Esophagus squamous epithelium (tissue), 5 donors: ENCODE data around the gene COL18A1. TPM values are rescaled to one million over a fixed set of nuclear protein-coding genes. Genes with fewer than 3 reads are reported as not detected.

Source experiments
- DNase-seq: peaks from one replicate; lab custom pipeline; 2025; lab: John Stamatoyannopoulos, UW
- H3K27ac ChIP-seq, 4 donors: fragments of 200-600 bp; sonication (generic); one replicate each; pipeline ENCODE4 v1.5.1; 2016 to 2019; ENCODE audit warnings: mild to moderate bottlenecking in 1 of 4
- H3K27me3 ChIP-seq, 4 donors: fragments of 200-600 bp; sonication (generic); 1 replicate in 3 of 4; 2 replicates in 1 of 4; pipeline versions ENCODE4 v1.5.1 to v1.6.0; 2017 to 2021; ENCODE audit warnings: antibody characterized with exemption in 1 of 4
- H3K36me3 ChIP-seq, 3 donors: fragments of 200-600 bp; sonication (generic); one replicate each; pipeline ENCODE4 v1.5.1; 2016 to 2019
- H3K4me1 ChIP-seq, 3 donors: fragments of 200-600 bp; sonication (generic); one replicate each; pipeline ENCODE4 v1.5.1; 2017 to 2019
- H3K4me3 ChIP-seq, 4 donors: fragments of 200-600 bp; sonication (generic); 1 replicate in 3 of 4; 2 replicates in 1 of 4; pipeline ENCODE4 v1.5.1; 2016 to 2019; ENCODE audit warnings: mild to moderate bottlenecking in 2 of 4, moderate library complexity in 1 of 4
- H3K9me3 ChIP-seq, 3 donors: fragments of 200-600 bp; sonication (generic); one replicate each; pipeline ENCODE4 v1.5.1; 2016 to 2019
- POLR2A ChIP-seq, 4 donors: fragments of 450-650 bp; IDR thresholded peaks; one replicate each; pipeline ENCODE4 v1.6.1; 2017; ENCODE audit warnings: antibody characterized with exemption in 4 of 4, mild to moderate bottlenecking in 4 of 4, moderate library complexity in 3 of 4
- WGBS, 2 donors: methylation state at CpG; one replicate each; pipeline ENCODE4 v1.1.5; 2018; 5-methylcytosine and 5-hydroxymethylcytosine counted together
- intact Hi-C: fragments of 100-400 bp; cut with DNase I; formaldehyde crosslinking; loops from one replicate; pipeline ENCODE4 v1.15.0; 2022
- total RNA-seq, 4 donors: library from RNA; depleted of rRNA; stranded (reverse); fragments of >200 nt; gene quantifications; one replicate each; pipeline ENCODE4 v1.1.0, GENCODE V29; 2016
- TF ChIP-seq, protein P1 (sequence below), 6 experiments: fragments of 450-650 bp in 4 of 6; fragments of 200-600 bp in 2 of 6; sonication (generic) in 2 of 6; IDR thresholded peaks; one replicate each; pipeline ENCODE4 v1.5.1; 2016 to 2019; ENCODE audit warnings: antibody characterized with exemption in 6 of 6, mild to moderate bottlenecking in 4 of 6, moderate library complexity in 4 of 6
- donor health status: DM: yes; HTN: yes; CAD: no.

The COL18A1 gene
- total RNA-seq, 4 donors from 2014 or later, result 38.9 to 69.0 (median 52.5) TPM

DNA sequence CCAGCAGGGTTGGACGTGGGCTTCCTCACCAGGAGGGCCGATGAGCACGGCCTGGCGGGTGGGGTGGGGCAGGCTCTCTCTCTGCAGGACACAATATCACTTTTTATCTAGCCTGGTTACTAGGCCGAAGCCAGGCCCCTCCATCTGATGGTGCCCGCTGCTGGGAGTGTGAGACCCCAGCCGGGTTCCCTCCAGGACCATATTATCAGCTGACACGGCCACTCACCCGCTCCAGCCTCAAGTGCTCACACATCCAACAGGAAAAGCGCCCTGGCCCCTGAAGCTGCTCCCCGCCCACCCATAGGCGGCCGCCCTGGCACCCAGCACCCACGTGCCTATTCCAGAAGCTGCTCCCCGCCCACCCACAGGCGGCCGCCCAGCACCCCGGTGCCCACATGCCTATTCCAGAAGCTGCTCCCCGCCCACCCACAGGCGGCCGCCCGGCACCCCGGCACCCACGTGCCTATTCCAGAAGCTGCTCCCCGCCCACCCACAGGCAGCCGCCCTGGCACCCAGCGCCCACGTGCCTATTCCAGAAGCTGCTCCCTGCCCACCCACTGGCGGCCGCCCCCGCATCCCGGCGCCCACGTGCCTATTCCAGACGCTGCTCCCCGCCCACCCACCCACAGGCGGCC, 132.3 kb downstream of the COL18A1 start:
- intact Hi-C loops, result no loop called here
- TF ChIP-seq POLR2A (IDR thresholded peaks at IDR 0.05), result no peak
- TF ChIP-seq, protein P1, sequence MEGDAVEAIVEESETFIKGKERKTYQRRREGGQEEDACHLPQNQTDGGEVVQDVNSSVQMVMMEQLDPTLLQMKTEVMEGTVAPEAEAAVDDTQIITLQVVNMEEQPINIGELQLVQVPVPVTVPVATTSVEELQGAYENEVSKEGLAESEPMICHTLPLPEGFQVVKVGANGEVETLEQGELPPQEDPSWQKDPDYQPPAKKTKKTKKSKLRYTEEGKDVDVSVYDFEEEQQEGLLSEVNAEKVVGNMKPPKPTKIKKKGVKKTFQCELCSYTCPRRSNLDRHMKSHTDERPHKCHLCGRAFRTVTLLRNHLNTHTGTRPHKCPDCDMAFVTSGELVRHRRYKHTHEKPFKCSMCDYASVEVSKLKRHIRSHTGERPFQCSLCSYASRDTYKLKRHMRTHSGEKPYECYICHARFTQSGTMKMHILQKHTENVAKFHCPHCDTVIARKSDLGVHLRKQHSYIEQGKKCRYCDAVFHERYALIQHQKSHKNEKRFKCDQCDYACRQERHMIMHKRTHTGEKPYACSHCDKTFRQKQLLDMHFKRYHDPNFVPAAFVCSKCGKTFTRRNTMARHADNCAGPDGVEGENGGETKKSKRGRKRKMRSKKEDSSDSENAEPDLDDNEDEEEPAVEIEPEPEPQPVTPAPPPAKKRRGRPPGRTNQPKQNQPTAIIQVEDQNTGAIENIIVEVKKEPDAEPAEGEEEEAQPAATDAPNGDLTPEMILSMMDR (IDR thresholded peaks at IDR 0.05), result no peak
- no peak overlapping the region for H3K27ac ChIP-seq
- no peaks in the 10 kb centered on the region for H3K27me3 ChIP-seq
- WGBS, 2 donors, result 90 to 99% methylated on average over 3 to 13 of the region's 37 CpGs
- H3K4me3 ChIP-seq, result no peak overlapping the region
- no peaks in the 10 kb centered on the region for H3K36me3 ChIP-seq
- no peaks in the 10 kb centered on the region for H3K9me3 ChIP-seq
- DNase-seq, result no peak
- H3K4me1 ChIP-seq, result peaks cover 7 to 22% (median 11%) of the 10 kb centered on the region in 3 donors

DNA sequence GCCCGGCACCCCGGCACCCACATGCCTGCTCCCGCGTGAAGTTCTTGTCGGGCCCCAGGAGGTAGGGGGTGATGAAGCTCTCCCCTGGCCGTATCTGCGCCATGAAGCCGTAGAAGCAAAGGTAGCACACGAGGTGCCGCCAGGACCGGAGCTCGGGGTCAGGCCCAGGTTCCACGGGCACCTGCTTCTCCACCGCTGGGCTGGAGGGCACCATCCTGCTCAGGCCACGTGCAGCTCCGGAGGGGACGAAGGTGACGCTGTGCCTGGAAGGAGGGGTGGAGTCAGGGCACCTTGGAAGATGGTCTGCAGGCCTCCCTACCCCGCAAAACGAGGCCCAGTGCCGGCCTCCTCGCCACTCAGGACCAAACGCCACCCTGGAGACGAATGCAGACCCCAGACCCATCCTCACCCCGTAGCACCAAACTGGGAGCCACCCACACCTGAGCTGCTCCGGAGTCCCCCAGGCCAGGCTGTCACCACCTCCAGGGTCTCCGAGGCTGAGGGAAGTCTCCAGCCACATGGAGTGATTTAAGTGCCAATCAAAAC, 132.9 kb downstream of the COL18A1 start:
- Histone ChIP-seq H3K9me3 (no peaks in the 10 kb centered on the region), H3K4me1 (peaks cover 9 to 25% (median 16%) of the 10 kb centered on the region in 3 donors), H3K27ac (no peak overlapping the region), H3K27me3 (no peaks in the 10 kb centered on the region), H3K4me3 (no peak overlapping the region), H3K36me3 (no peaks in the 10 kb centered on the region)
- WGBS, 2 donors, result 85 to 90% methylated on average over 2 to 11 of the region's 27 CpGs
- intact Hi-C loops, result no loop called here
- no peak for DNase-seq
- TF ChIP-seq, protein P1 (IDR thresholded peaks at IDR 0.05), result no peak
- TF ChIP-seq POLR2A (IDR thresholded peaks at IDR 0.05), result no peak

DNA sequence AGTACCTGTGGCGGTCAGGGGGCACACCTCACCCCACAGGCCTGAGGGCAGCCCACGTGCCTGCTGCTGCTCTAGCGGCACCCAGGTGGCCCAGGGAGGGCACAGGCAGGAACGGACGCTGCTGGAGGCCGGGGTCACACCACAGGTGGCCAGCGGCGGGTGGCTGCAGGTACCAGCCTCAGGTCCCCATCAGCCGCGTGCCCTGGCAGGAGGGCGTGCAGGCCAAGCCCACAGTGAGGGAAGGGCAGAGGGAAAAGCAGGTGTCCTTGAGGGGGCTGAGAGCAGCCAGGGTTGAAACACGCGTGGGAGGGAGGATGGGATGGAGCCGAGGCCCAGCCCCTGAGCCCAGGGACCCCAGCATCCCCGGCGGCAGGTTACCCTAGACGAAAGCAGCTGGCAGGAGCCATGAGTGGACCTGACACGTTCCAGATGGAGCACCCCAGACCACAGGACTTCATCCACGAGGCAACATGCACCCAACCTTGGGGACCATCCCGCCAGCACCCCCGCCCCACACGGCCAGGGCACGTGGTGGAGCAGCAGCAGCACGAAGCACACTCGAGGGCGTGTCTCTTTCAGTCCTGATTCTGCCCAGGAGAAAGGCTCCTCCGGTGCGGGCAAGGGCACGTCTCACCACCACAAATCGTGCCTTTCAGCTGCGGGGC, 133.5 kb downstream of the COL18A1 start:
- intact Hi-C loops, result no loop called here
- 77 to 89% methylated on average over 10 to 12 of the region's 31 CpGs for WGBS, 2 donors
- Histone ChIP-seq H3K4me3 (no peak overlapping the region), H3K27ac (no peak overlapping the region), H3K4me1 (peaks cover 11 to 25% (median 20%) of the 10 kb centered on the region in 3 donors), H3K27me3 (no peaks in the 10 kb centered on the region), H3K36me3 (no peaks in the 10 kb centered on the region), H3K9me3 (no peaks in the 10 kb centered on the region)
- no peak for TF ChIP-seq POLR2A (IDR thresholded peaks at IDR 0.05)
- TF ChIP-seq, protein P1 (IDR thresholded peaks at IDR 0.05), result no peak
- DNase-seq, result no peak

DNA sequence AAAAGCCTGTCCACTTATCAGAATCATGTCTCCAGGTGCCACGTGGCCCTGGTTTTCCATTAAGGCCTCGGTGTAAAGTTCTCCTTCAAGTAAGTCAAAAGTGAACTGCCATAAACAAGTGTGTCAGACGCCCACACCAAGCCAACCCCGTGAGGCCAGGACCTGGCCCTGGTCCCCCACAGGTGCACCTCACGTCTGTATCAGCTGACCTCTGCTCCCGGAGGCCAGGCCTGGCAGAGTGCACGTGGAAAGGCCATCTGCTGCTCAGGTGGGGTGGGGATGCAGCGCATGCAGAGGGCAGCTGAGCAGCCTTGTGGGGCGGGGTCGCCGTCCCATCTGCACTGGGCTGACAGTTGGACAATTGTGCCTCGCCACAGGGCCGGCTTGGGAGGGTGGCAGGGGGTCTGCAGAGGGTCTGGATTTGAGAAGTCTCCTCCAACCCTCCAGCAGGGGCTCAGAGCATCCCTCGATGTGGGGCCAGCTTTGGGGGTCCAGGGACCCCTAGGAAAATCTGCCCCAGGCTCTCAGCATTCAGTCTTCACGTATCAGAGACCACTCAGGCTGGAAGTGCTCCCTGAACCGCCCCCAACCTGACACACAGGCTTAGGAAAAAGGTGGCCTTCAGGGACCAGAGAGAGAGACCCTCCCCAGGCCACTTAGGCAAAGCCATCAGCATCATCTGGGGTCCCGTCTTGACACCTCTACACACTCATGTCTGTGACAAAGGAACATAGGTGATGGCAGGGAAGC, 134.3 kb downstream of the COL18A1 start:
- Histone ChIP-seq H3K4me1 (peaks cover 11 to 25% (median 24%) of the 10 kb centered on the region in 3 donors), H3K4me3 (no peak overlapping the region), H3K27me3 (no peaks in the 10 kb centered on the region), H3K36me3 (no peaks in the 10 kb centered on the region), H3K9me3 (no peaks in the 10 kb centered on the region), H3K27ac (no peak overlapping the region)
- 40 to 81% methylated on average over 1 to 12 of the region's 17 CpGs for WGBS, 2 donors
- DNase-seq, result no peak
- intact Hi-C loops, result no loop called here
- TF ChIP-seq, protein P1 (IDR thresholded peaks at IDR 0.05), result no peak
- TF ChIP-seq POLR2A (IDR thresholded peaks at IDR 0.05), result no peak
